Liver (tissue), 9 donors: Measurements from ENCODE around the gene VPS37B. TPM values are rescaled to one million over a fixed set of nuclear protein-coding genes. Genes with fewer than 3 reads are reported as not detected.

Source experiments
- DNase-seq: peaks from one replicate; pipeline ENCODE4 v3.0.0-alpha.2; 2017; ENCODE audit warnings: low spot score
- H3K27ac ChIP-seq, 2 donors: one replicate each; pipeline ENCODE4 v1.7.0; 2013; ENCODE audit warnings: inconsistent platforms in 2 of 2, low read length in 2 of 2, control low read depth in 1 of 2, low read depth in 1 of 2, mild to moderate bottlenecking in 1 of 2
- H3K27me3 ChIP-seq, 4 donors: one replicate each; pipeline versions ENCODE4 v1.6.1 to v1.7.0; 2013; ENCODE audit warnings: low read length in 3 of 4, inconsistent platforms in 1 of 4, mild to moderate bottlenecking in 1 of 4, moderate library complexity in 1 of 4; ENCODE audit not compliant: control insufficient read depth in 4 of 4, insufficient read depth in 4 of 4
- H3K36me3 ChIP-seq, 4 donors: one replicate each; pipeline versions ENCODE4 v1.6.1 to v1.7.0; 2013; ENCODE audit warnings: low read length in 3 of 4, mild to moderate bottlenecking in 3 of 4, low read depth in 1 of 4, moderate library complexity in 1 of 4; ENCODE audit not compliant: control insufficient read depth in 4 of 4, insufficient read depth in 3 of 4
- H3K4me1 ChIP-seq, 4 donors: one replicate each; pipeline versions ENCODE4 v1.6.1 to v1.7.0; 2013; ENCODE audit warnings: low read length in 3 of 4, mild to moderate bottlenecking in 3 of 4, moderate library complexity in 1 of 4; ENCODE audit not compliant: control insufficient read depth in 4 of 4, insufficient read depth in 4 of 4
- H3K4me3 ChIP-seq, 3 donors: one replicate each; pipeline versions ENCODE4 v1.6.1 to v1.7.0; 2013; ENCODE audit warnings: low read length in 3 of 3, control low read depth in 1 of 3, low read depth in 1 of 3, mild to moderate bottlenecking in 1 of 3
- H3K9ac ChIP-seq, 2 donors: one replicate each; pipeline ENCODE4 v1.7.0; 2013; ENCODE audit warnings: low read length in 2 of 2, mild to moderate bottlenecking in 2 of 2, moderate library complexity in 2 of 2, control low read depth in 1 of 2, low read depth in 1 of 2
- H3K9me3 ChIP-seq, 4 donors: one replicate each; pipeline versions ENCODE4 v1.6.1 to v1.7.0; 2013; ENCODE audit warnings: low read length in 3 of 4; ENCODE audit not compliant: control insufficient read depth in 4 of 4
- CTCF ChIP-seq: fragments of 150-350 bp; IDR thresholded peaks from 2 replicates; pipeline ENCODE4 v1.5.1; 2017; ENCODE audit warnings: improper control_type of control experiment, low read depth, low read length; ENCODE audit not compliant: missing input control
- FOXA2 ChIP-seq: IDR thresholded peaks from 2 replicates; pipeline ENCODE4 v1.6.1; 2016; ENCODE audit warnings: antibody characterized with exemption
- HNF4G ChIP-seq: IDR thresholded peaks from 2 replicates; pipeline ENCODE4 v1.6.1; 2016; ENCODE audit warnings: antibody characterized with exemption
- JUND ChIP-seq, 2 donors: IDR thresholded peaks; 2 replicates each; pipeline ENCODE4 v1.6.1; 2016; ENCODE audit warnings: antibody characterized with exemption in 2 of 2
- NR2F2 ChIP-seq: IDR thresholded peaks from 2 replicates; pipeline ENCODE4 v1.6.1; 2016; ENCODE audit warnings: antibody characterized with exemption
- RAD21 ChIP-seq, 2 donors: IDR thresholded peaks; 2 replicates each; pipeline ENCODE4 v1.6.1; 2016; ENCODE audit warnings: antibody characterized with exemption in 2 of 2, mild to moderate bottlenecking in 2 of 2
- REST ChIP-seq: IDR thresholded peaks from 2 replicates; pipeline ENCODE4 v1.6.1; 2016; ENCODE audit warnings: antibody characterized with exemption, mild to moderate bottlenecking
- RXRA ChIP-seq, 2 donors: IDR thresholded peaks; 2 replicates each; pipeline ENCODE4 v1.6.1; 2017 to 2018; ENCODE audit warnings: antibody characterized with exemption in 2 of 2, mild to moderate bottlenecking in 1 of 2
- SP1 ChIP-seq: IDR thresholded peaks from 2 replicates; pipeline ENCODE4 v1.6.1; 2018; ENCODE audit warnings: antibody characterized with exemption, mild to moderate bottlenecking
- TAF1 ChIP-seq: conservative IDR thresholded peaks from 2 replicates; pipeline ENCODE4 v1.6.1; 2016; ENCODE audit warnings: antibody characterized with exemption, mild to moderate bottlenecking
- YY1 ChIP-seq: IDR thresholded peaks from 2 replicates; pipeline ENCODE4 v1.6.1; 2016; ENCODE audit warnings: antibody characterized with exemption, mild to moderate bottlenecking
- WGBS: extraction: QIAGEN DNeasy Blood & Tissue Kit; methylation state at CpG from one replicate; pipeline ENCODE4 v1.1.7; 2013; 5-methylcytosine and 5-hydroxymethylcytosine counted together
- polyA plus RNA-seq, 2 donors: library from polyadenylated mRNA; stranded (reverse) in 1 of 2; unstranded in 1 of 2; fragments of 200-250 nt in 1 of 2; fragments of >200 nt in 1 of 2; fragmentation: Nextera tagmentation in 1 of 2; extraction: Ambion mirVana in 1 of 2; gene quantifications; one replicate each; pipeline versions ENCODE4 v1.2.1 to v1.2.3, GENCODE V29; 2013 to 2015
- total RNA-seq, 2 donors: library from RNA; depleted of rRNA; stranded (reverse); fragments of >200 nt; gene quantifications; one replicate each; pipeline ENCODE4 v1.2.3, GENCODE V29; 2014
- TF ChIP-seq, protein P1 (sequence below): IDR thresholded peaks from 2 replicates; pipeline ENCODE4 v1.6.1; 2016; ENCODE audit warnings: antibody characterized with exemption
- TF ChIP-seq, protein P2 (sequence below): IDR thresholded peaks from 2 replicates; pipeline ENCODE4 v1.6.1; 2016; ENCODE audit warnings: antibody characterized with exemption
- TF ChIP-seq, protein P3 (sequence below): IDR thresholded peaks from 2 replicates; pipeline ENCODE4 v1.6.1; 2016; ENCODE audit warnings: antibody characterized with exemption
- donor health status: healthy.
- donor health status: healthy.
- donor health status: healthy.
- donor health status: healthy.
- donor health status: healthy.

VPS37B gene
- total and polyA plus RNA-seq, 4 donors = 2.3 to 6.8 (median 3.8) TPM

GRCh38 chr12:122846622-122847515 is 49.1 kb downstream of the VPS37B start:
- 91% methylated on average over 27 of the region's 27 CpGs for WGBS
- H3K4me3 ChIP-seq = no peak overlapping the region
- H3K4me1 ChIP-seq = peaks cover under 1 to 16% (median 7%) of the 10 kb centered on the region in 4 donors
- no peaks in the 10 kb centered on the region for H3K27me3 ChIP-seq
- no peak for DNase-seq
- H3K9ac ChIP-seq = no peak overlapping the region
- no peaks in the 10 kb centered on the region for H3K9me3 ChIP-seq
- no peak overlapping the region for H3K27ac ChIP-seq
- TF ChIP-seq, protein P1, sequence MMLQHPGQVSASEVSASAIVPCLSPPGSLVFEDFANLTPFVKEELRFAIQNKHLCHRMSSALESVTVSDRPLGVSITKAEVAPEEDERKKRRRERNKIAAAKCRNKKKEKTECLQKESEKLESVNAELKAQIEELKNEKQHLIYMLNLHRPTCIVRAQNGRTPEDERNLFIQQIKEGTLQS = no peak
- no peak for TF ChIP-seq YY1
- TF ChIP-seq TAF1 = no peak
- TF ChIP-seq HNF4G = no peak
- TF ChIP-seq, protein P2, sequence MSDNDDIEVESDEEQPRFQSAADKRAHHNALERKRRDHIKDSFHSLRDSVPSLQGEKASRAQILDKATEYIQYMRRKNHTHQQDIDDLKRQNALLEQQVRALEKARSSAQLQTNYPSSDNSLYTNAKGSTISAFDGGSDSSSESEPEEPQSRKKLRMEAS = no peak
- TF ChIP-seq SP1 = no peak
- TF ChIP-seq, protein P3, sequence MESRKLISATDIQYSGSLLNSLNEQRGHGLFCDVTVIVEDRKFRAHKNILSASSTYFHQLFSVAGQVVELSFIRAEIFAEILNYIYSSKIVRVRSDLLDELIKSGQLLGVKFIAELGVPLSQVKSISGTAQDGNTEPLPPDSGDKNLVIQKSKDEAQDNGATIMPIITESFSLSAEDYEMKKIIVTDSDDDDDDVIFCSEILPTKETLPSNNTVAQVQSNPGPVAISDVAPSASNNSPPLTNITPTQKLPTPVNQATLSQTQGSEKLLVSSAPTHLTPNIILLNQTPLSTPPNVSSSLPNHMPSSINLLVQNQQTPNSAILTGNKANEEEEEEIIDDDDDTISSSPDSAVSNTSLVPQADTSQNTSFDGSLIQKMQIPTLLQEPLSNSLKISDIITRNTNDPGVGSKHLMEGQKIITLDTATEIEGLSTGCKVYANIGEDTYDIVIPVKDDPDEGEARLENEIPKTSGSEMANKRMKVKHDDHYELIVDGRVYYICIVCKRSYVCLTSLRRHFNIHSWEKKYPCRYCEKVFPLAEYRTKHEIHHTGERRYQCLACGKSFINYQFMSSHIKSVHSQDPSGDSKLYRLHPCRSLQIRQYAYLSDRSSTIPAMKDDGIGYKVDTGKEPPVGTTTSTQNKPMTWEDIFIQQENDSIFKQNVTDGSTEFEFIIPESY = no peak
- TF ChIP-seq FOXA2 = no peak
- TF ChIP-seq RXRA (IDR thresholded peaks at IDR 0.05) = no peak
- no peak for TF ChIP-seq NR2F2
- TF ChIP-seq CTCF = no peak
- TF ChIP-seq RAD21 (IDR thresholded peaks at IDR 0.05) = no peak
- no peak for TF ChIP-seq JUND (IDR thresholded peaks at IDR 0.05)
- TF ChIP-seq REST = no peak
- H3K36me3 ChIP-seq = peaks cover 0 to 7% (median 4%) of the 10 kb centered on the region in 4 donors
